Frontal cortex (tissue), 4 donors: ENCODE measurements around the gene PLK3. TPM values are rescaled to one million over a fixed set of nuclear protein-coding genes. Genes with fewer than 3 reads are reported as not detected.
A peak's percentile ranks its signal among the peaks of the same experiment; 100 is the strongest.
"Not testable (repeated sequence)": the region's sequence is repeated elsewhere in the genome, so short reads cannot be mapped to it uniquely, and the experiment has no call there.

Experiments used
- DNase-seq, 2 donors: peaks; one replicate each; pipeline ENCODE4 v3.0.0; 2012; ENCODE audit warnings: low spot score in 2 of 2
- FAIRE-seq: peaks from 2 replicates; lab custom pipeline; 2012; peaks lifted over from hg19 to GRCh38; lab: Jason Lieb, UNC
- total RNA-seq: library from RNA; depleted of rRNA; stranded (reverse); fragments of >200 nt; gene quantifications from one replicate; pipeline ENCODE4 v1.2.3, GENCODE V29; 2014
- donor health status: control.
- donor health status: control.
- donor health status: control.

The PLK3 gene
- total RNA-seq, 1 donor from 2014 or later, result 10.2 TPM

- FAIRE-seq (no peak), DNase-seq (peak; percentile 69 to 78)
Measured at GRCh38 chr1:44786138-44786840, 13.9 kb upstream of the PLK3 start.

- no peak for FAIRE-seq
- no peak for DNase-seq
Measured at GRCh38 chr1:44786841-44787426, 13.2 kb upstream of the PLK3 start.

GRCh38 chr1:44787506-44787905 is 12.7 kb upstream of the PLK3 start:
- no peak for FAIRE-seq
- DNase-seq, result no peak

- no peak for DNase-seq
- FAIRE-seq, result no peak
Measured at GRCh38 chr1:44788120-44788860, 11.9 kb upstream of the PLK3 start, which contains the start of gene BEST4. TSS of gene BEST4 (minus strand) at chr1:44788170. CDS start at chr1:44787705, 465 bp downstream.

GRCh38 chr1:44790968-44791801 is 9.0 kb upstream of the PLK3 start:
- FAIRE-seq (no peak), DNase-seq (no peak)

GRCh38 chr1:44792736-44793502 is 7.3 kb upstream of the PLK3 start:
- DNase-seq (no peak), FAIRE-seq (no peak)

- not testable (repeated sequence) for DNase-seq, FAIRE-seq
Measured at GRCh38 chr1:44797886-44798285, 2.3 kb upstream of the PLK3 start.

- FAIRE-seq (no peak), DNase-seq (no peak)
Measured at GRCh38 chr1:44798481-44799365, 1.5 kb upstream of the PLK3 start.

GRCh38 chr1:44801491-44802305 is 1.5 kb downstream of the PLK3 start:
- DNase-seq (no peak), FAIRE-seq (no peak)

GRCh38 chr1:44802306-44803061 is 2.3 kb downstream of the PLK3 start:
- FAIRE-seq, result no peak

GRCh38 chr1:44803062-44803311 is 2.8 kb downstream of the PLK3 start:
- FAIRE-seq, result no peak
- no peak for DNase-seq

More at GRCh38 chr1:44802306-44803061, 2.3 kb downstream of the PLK3 start:
- DNase-seq, result peak in 1 of 2 donors; percentile 54

- FAIRE-seq (no peak), DNase-seq (no peak)
Measured at GRCh38 chr1:44803312-44804095, 3.3 kb downstream of the PLK3 start.

GRCh38 chr1:44805311-44806024 is 5.3 kb downstream of the PLK3 start:
- FAIRE-seq (no peak), DNase-seq (no peak)

- no peak for FAIRE-seq
- DNase-seq, result no peak
Measured at GRCh38 chr1:44806025-44806703, 6.0 kb downstream of the PLK3 start.

- FAIRE-seq (no peak), DNase-seq (no peak)
Measured at GRCh38 chr1:44806704-44807363, 6.7 kb downstream of the PLK3 start, which contains the start of gene DYNLT4. TSS of gene DYNLT4 (minus strand) at chr1:44807351. CDS start at chr1:44806668, 683 bp downstream.
